GM20000 (cell line): Measurements from ENCODE around the gene UBE2V1.

Source experiments
- DNase-seq: peaks from one replicate; pipeline ENCODE4 v3.0.0; 2012; ENCODE audit warnings: low spot score
- TF ChIP-seq, protein P1 (sequence below): IDR thresholded peaks from 2 replicates; pipeline ENCODE4 v1.5.1; 2012; ENCODE audit warnings: mild to moderate bottlenecking, control low read depth; ENCODE audit errors: extremely low read depth, missing control alignments

Gene UBE2V1

DNA sequence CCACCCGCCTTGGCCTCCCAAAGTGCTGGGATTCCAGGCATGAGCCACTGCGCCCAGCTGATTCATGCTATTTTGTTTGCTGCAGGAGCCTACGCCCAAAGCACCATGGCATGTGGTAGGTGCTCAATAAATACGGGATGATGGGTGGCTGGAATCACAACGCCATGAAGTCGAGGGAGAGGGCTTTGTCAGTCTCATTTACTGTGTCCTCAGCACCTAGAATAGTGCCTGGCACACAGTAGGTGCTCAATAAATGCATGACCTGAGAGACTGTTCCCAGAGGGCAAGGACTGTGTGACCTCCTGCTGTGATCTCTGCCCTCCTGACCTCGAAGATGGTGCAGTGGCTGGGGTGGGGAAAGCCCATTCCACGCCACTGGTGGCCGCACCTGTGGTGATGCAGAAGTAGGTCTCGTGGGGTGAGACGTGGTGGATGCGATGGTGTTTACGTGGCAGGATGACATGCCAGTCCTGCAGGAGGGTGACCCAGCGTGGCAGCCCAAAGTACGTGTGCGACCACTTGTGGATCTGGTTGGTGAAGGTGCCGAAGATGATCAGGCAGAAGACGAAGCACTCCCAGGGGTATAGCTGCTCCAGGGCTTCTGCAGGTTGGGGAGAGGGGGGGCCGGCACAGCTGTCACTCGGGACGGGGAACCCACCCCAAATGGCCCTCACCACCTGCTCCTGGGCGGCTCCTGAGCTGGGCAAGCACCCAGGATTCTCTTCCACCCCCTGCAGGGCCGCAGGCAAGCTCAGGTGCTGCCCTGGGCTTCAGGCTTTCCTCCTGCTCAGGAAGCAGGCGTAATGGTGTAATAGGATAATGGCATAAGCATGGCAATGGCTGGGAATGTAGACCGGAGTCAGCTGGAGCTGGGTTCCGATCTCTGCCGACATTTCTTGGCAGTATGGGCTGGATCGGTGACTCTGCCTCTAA lies 14.9 kb upstream of the UBE2V1 start:
- TF ChIP-seq, protein P1, sequence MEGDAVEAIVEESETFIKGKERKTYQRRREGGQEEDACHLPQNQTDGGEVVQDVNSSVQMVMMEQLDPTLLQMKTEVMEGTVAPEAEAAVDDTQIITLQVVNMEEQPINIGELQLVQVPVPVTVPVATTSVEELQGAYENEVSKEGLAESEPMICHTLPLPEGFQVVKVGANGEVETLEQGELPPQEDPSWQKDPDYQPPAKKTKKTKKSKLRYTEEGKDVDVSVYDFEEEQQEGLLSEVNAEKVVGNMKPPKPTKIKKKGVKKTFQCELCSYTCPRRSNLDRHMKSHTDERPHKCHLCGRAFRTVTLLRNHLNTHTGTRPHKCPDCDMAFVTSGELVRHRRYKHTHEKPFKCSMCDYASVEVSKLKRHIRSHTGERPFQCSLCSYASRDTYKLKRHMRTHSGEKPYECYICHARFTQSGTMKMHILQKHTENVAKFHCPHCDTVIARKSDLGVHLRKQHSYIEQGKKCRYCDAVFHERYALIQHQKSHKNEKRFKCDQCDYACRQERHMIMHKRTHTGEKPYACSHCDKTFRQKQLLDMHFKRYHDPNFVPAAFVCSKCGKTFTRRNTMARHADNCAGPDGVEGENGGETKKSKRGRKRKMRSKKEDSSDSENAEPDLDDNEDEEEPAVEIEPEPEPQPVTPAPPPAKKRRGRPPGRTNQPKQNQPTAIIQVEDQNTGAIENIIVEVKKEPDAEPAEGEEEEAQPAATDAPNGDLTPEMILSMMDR = no peak
- DNase-seq = no peak

DNA sequence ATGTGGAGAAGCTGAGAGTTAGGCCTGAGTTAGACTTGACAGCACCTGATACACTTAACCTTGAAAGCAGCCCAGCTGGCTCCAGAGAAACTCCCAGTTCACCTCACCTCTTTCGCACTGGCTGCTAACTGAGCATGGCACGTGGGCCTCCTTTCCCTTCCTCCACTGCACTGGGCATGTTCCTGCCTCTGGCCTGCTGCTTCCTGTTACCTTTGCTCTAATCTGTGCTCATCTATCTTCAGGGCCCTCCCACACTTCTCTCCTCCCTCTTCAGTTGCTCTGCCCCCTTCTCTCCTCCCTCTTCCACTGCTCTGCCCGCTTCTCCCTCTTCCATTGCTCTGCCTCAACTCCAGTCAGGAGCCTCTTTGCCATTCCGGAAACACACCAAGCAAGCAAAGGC lies 13.7 kb upstream of the UBE2V1 start:
- DNase-seq = no peak
- TF ChIP-seq, protein P1 = no peak

DNA sequence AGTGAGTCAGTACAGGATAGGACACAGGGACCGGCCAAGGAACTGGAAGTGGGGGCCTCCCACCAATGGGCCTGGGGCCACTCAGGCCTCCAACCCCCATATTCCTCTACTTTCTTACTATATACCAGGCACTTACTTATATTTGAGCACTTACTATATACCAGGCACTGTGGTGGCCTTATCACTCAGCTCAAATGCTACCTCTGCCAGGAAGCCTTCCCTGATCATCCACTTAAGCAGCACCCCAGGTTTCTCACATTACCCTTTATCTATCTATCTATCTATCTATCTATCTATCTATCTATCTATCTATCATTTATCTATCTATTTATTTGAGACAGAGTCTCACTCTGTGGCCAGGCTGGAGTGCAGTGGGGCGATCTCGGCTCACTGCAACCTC lies 12.3 kb upstream of the UBE2V1 start:
- TF ChIP-seq, protein P1 = no peak
- no peak for DNase-seq

DNA sequence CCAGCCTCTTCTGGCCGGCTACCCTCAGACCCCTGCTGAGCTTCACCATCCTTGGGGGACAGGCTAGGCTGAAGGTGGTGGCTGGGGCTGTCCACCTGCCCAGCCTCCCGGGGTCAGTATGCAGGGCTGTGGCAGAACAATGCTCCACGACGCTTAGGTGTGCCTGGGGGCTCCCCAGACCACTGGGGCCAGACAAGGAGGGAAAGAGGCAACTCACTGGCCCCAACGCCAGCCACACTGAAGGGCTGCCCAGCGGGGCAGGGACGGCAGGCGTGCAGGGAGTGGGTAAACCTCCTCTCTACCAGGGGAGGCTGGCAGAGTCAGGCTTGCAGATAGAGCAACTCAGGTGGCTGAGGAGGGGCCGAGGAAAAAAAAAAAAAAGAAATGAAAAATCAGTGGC lies 11.5 kb upstream of the UBE2V1 start:
- no peak for DNase-seq
- TF ChIP-seq, protein P1 = no peak

DNA sequence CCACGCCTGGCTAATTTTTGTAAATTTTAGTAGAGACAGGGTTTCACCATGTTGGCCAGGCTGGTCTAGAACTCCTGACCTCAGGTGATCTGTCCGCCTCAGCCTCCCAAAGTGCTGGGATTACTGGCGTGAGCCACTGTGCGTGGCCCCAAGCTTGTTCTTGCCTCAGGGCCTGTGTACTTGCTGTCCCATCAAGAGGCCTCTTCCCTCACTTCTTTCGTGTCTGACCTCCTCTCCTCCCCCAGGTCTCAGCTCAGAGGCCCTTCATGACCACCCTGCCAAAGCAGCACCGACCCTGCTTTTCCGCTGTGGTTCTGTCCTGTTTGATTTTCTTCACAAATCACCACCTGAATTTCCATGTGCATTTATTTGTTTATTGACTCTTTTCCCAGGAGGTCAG lies 10.5 kb upstream of the UBE2V1 start:
- TF ChIP-seq, protein P1 = no peak

DNA sequence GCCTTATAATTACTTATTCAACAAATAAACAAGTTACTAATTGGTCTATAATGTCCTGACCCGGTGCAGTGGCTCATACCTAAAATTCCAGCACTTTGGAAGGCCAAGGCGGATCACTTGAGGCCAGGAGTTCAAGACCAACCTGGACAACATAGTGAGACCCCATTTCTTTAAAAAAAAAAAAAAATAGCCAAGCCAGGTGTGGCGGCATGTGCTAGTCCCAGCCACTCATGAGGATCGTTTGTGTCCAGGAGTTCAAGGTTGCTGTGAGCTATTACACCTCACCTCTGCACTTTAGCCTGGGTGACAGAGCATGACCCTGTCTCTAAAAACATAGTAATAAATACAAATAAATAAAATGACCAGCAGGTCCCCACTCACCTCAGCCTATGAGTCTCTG lies 9.8 kb upstream of the UBE2V1 start:
- DNase-seq = no peak
- TF ChIP-seq, protein P1 = no peak

More for the DNA sequence above, 10.5 kb upstream of the UBE2V1 start:
- DNase-seq = no peak

DNA sequence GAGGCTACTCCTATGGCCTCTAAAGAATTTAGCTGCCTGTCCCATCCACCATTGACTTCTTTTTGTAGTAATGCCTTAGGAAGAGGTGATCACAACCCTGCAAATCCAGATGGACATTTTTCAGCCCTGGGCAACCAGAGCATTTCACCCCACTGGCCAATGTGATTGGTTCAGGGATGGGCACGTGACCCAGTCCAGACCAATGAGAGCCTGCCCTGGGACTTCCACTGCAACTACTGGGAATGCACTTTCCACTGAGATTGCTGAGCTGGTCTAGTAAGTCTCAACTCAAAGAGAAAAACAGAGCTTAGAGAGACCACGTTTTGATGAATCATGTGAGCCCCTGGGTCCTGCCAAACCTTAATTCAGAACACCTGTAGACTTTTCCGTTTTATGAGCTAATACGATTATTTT lies 8.9 kb upstream of the UBE2V1 start:
- TF ChIP-seq, protein P1 = no peak
- DNase-seq = no peak
